WTC11 (cell line): ENCODE measurements around the gene MEIS1. TPM values are rescaled to one million over a fixed set of nuclear protein-coding genes. Genes with fewer than 3 reads are reported as not detected.

Experiments used
- ATAC-seq: fragments of 200-7000 bp; cut with Tn5 transposase; 2 replicates; pipeline ENCODE4 v1.10.0; 2021; ENCODE audit warnings: mild to moderate bottlenecking, moderate library complexity
- CTCF ChIA-PET: fragments of 300-600 bp; sonication (Branson Sonifier 250); formaldehyde crosslinking; loops from one replicate; lab custom pipeline; 2021; ENCODE audit warnings: antibody characterized with exemption; lab: Charles Lee
- POLR2A ChIA-PET: fragments of 350-600 bp; sonication (Branson Sonifier 250); formaldehyde crosslinking; loops from one replicate; lab custom pipeline; 2021; ENCODE audit warnings: antibody characterized with exemption; lab: Charles Lee
- DNase-seq: peaks from one replicate; pipeline ENCODE4 v3.0.0; 2021; ENCODE audit warnings: low spot score
- H3K27ac Mint-ChIP-seq: 2 replicates; pipeline ENCODE4 v1.8.0; 2021; ENCODE audit warnings: mixed read lengths
- H3K27me3 Mint-ChIP-seq: 2 replicates; pipeline ENCODE4 v1.8.0; 2021; ENCODE audit warnings: low read depth, mild to moderate bottlenecking, moderate library complexity, mixed read lengths
- H3K36me3 Mint-ChIP-seq: 2 replicates; pipeline ENCODE4 v1.8.0; 2021; ENCODE audit warnings: mixed read lengths
- H3K4me1 Mint-ChIP-seq: 2 replicates; pipeline ENCODE4 v1.8.0; 2022; ENCODE audit warnings: mixed read lengths
- H3K4me3 Mint-ChIP-seq: 2 replicates; pipeline ENCODE4 v1.8.0; 2021; ENCODE audit warnings: mild to moderate bottlenecking, moderate library complexity, mixed read lengths
- H3K9me3 Mint-ChIP-seq: 2 replicates; pipeline ENCODE4 v1.8.0; 2021; ENCODE audit warnings: mixed read lengths
- AFF4 ChIP-seq: sonication (generic); formaldehyde crosslinking; IDR thresholded peaks from 2 replicates; pipeline ENCODE4 v1.8.1; 2023; ENCODE audit warnings: mild to moderate bottlenecking, missing genetic modification reagents, borderline replicate concordance
- ELF4 ChIP-seq: sonication (generic); formaldehyde crosslinking; IDR thresholded peaks from 2 replicates; pipeline ENCODE4 v1.8.1; 2022; ENCODE audit warnings: low read depth, mild to moderate bottlenecking, moderate library complexity, missing genetic modification reagents
- FOXK1 ChIP-seq: sonication (generic); formaldehyde crosslinking; IDR thresholded peaks from 2 replicates; pipeline ENCODE4 v1.8.0; 2022; ENCODE audit warnings: mild to moderate bottlenecking, moderate library complexity, missing genetic modification reagents
- GRHL2 ChIP-seq: fragments of 250-450 bp; sonication (Bioruptor Pico); IDR thresholded peaks from 2 replicates; pipeline ENCODE4 v1.8.0; 2022; ENCODE audit warnings: mild to moderate bottlenecking, moderate library complexity; ENCODE audit not compliant: insufficient replicate concordance, severe bottlenecking
- GTF2I ChIP-seq: fragments of 250-450 bp; sonication (Bioruptor Pico); conservative IDR thresholded peaks from 2 replicates; pipeline ENCODE4 v1.4.0; 2021; ENCODE audit warnings: mild to moderate bottlenecking
- HMGXB4 ChIP-seq: sonication (generic); formaldehyde crosslinking; IDR thresholded peaks from 2 replicates; pipeline ENCODE4 v1.8.1; 2023; ENCODE audit warnings: mild to moderate bottlenecking, moderate library complexity, missing genetic modification reagents
- IRF2 ChIP-seq: sonication (generic); formaldehyde crosslinking; IDR thresholded peaks from 2 replicates; pipeline ENCODE4 v1.8.0; 2022; ENCODE audit warnings: low read depth, missing genetic modification reagents, borderline replicate concordance
- MXD4 ChIP-seq: fragments of 250-450 bp; sonication (Bioruptor Pico); IDR thresholded peaks from 2 replicates; pipeline ENCODE4 v1.8.0; 2021; ENCODE audit warnings: mild to moderate bottlenecking, moderate library complexity, borderline replicate concordance
- NR1H2 ChIP-seq: sonication (generic); formaldehyde crosslinking; IDR thresholded peaks from 2 replicates; pipeline ENCODE4 v1.9.0; 2021; ENCODE audit warnings: mild to moderate bottlenecking, moderate library complexity, missing genetic modification reagents
- NR2C2 ChIP-seq: sonication (generic); formaldehyde crosslinking; IDR thresholded peaks from 2 replicates; pipeline ENCODE4 v1.8.0; 2022; ENCODE audit warnings: mild to moderate bottlenecking, missing genetic modification reagents
- NR3C1 ChIP-seq: sonication (generic); formaldehyde crosslinking; conservative IDR thresholded peaks from 2 replicates; pipeline ENCODE4 v1.8.1; 2023; ENCODE audit warnings: low read depth, mild to moderate bottlenecking, missing genetic modification reagents
- OVOL2 ChIP-seq: fragments of 250-450 bp; sonication (Bioruptor Pico); IDR thresholded peaks from 2 replicates; pipeline ENCODE4 v1.9.0; 2021; ENCODE audit warnings: mild to moderate bottlenecking, borderline replicate concordance
- PRDM15 ChIP-seq: sonication (generic); formaldehyde crosslinking; IDR thresholded peaks from 2 replicates; pipeline ENCODE4 v1.8.0; 2022; ENCODE audit warnings: missing genetic modification reagents
- RELA ChIP-seq: sonication (generic); formaldehyde crosslinking; IDR thresholded peaks from 2 replicates; pipeline ENCODE4 v1.8.1; 2022; ENCODE audit warnings: missing genetic modification reagents, mild to moderate bottlenecking, borderline replicate concordance
- TCF7 ChIP-seq: sonication (generic); formaldehyde crosslinking; IDR thresholded peaks from 2 replicates; pipeline ENCODE4 v1.8.0; 2022; ENCODE audit warnings: mild to moderate bottlenecking, low read depth, missing genetic modification reagents, moderate library complexity
- TEAD1 ChIP-seq: sonication (generic); formaldehyde crosslinking; IDR thresholded peaks from 2 replicates; pipeline ENCODE4 v1.8.0; 2022; ENCODE audit warnings: mild to moderate bottlenecking, missing genetic modification reagents
- ZNF121 ChIP-seq: sonication (generic); formaldehyde crosslinking; IDR thresholded peaks from 2 replicates; pipeline ENCODE4 v1.8.0; 2023; ENCODE audit warnings: missing genetic modification reagents
- total RNA-seq: library from RNA; stranded (reverse); gene quantifications from 3 replicates; pipeline ENCODE4 v1.2.3, GENCODE V29; 2021
- TF ChIP-seq, protein P1 (sequence below): fragments of 250-450 bp; sonication (Bioruptor Pico); IDR thresholded peaks from 2 replicates; pipeline ENCODE4 v1.9.0; 2021; ENCODE audit warnings: mild to moderate bottlenecking
- TF ChIP-seq, protein P2 (sequence below): sonication (generic); formaldehyde crosslinking; conservative IDR thresholded peaks from 2 replicates; pipeline ENCODE4 v1.8.1; 2023; ENCODE audit warnings: mild to moderate bottlenecking, low read depth, missing genetic modification reagents, moderate library complexity
- TF ChIP-seq, protein P3 (sequence below): sonication (generic); formaldehyde crosslinking; IDR thresholded peaks from 2 replicates; pipeline ENCODE4 v1.8.1; 2023; ENCODE audit warnings: mild to moderate bottlenecking, missing genetic modification reagents, moderate library complexity
- TF ChIP-seq, protein P4 (sequence below): sonication (generic); formaldehyde crosslinking; IDR thresholded peaks from 2 replicates; pipeline ENCODE4 v1.8.1; 2022; ENCODE audit warnings: low read depth, mild to moderate bottlenecking, moderate library complexity, missing genetic modification reagents, borderline replicate concordance

MEIS1 gene
- total RNA-seq, 1 experiment from 2014 or later = 0.48 TPM

DNA sequence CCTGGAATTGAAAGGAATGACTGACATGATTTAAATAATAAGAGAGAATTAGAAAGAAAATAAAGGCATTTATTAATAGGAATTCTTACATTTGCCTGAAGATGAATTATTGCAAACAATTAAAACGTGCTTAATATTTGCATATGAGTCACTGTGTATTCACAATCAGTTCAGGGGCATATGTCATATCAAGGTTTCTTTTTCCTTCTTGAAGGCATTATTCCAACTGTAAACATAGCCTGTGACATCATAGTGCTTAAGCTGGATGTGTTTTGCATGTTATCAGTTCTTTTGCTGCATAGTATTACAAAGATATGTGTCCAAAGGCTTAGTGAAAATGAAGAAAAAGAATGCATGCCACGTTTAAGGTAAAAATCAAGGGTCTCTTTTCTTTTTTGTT is 80.8 kb downstream of the MEIS1 start:
- H3K36me3 Mint-ChIP-seq = no peaks in the 10 kb centered on the region
- ChIA-PET CTCF (no interaction called here), POLR2A (no interaction called here)
- DNase-seq (no peak), ATAC-seq (no peak)
- no peak for TF ChIP-seq GTF2I
- no peak for TF ChIP-seq OVOL2 (CRISPR knock-in tag)
- no peak for TF ChIP-seq ELF4 (CRISPR knock-in tag)
- TF ChIP-seq, protein P1, sequence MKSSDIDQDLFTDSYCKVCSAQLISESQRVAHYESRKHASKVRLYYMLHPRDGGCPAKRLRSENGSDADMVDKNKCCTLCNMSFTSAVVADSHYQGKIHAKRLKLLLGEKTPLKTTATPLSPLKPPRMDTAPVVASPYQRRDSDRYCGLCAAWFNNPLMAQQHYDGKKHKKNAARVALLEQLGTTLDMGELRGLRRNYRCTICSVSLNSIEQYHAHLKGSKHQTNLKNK (CRISPR knock-in tag) = no peak
- TF ChIP-seq TCF7 (CRISPR knock-in tag) = no peak
- peaks cover 17% of the 10 kb centered on the region for H3K4me1 Mint-ChIP-seq
- no peaks in the 10 kb centered on the region for H3K9me3 Mint-ChIP-seq
- no peak overlapping the region for H3K27ac Mint-ChIP-seq
- no peak overlapping the region for H3K4me3 Mint-ChIP-seq
- H3K27me3 Mint-ChIP-seq = no peaks in the 10 kb centered on the region

- ATAC-seq (no peak), DNase-seq (no peak)
- Mint-ChIP-seq H3K4me3 (no peak overlapping the region), H3K36me3 (no peaks in the 10 kb centered on the region), H3K9me3 (no peaks in the 10 kb centered on the region), H3K27ac (no peak overlapping the region), H3K4me1 (peaks cover 19% of the 10 kb centered on the region), H3K27me3 (no peaks in the 10 kb centered on the region)
- ChIA-PET CTCF (no interaction called here), POLR2A (no interaction called here)
- TF ChIP-seq, protein P2, sequence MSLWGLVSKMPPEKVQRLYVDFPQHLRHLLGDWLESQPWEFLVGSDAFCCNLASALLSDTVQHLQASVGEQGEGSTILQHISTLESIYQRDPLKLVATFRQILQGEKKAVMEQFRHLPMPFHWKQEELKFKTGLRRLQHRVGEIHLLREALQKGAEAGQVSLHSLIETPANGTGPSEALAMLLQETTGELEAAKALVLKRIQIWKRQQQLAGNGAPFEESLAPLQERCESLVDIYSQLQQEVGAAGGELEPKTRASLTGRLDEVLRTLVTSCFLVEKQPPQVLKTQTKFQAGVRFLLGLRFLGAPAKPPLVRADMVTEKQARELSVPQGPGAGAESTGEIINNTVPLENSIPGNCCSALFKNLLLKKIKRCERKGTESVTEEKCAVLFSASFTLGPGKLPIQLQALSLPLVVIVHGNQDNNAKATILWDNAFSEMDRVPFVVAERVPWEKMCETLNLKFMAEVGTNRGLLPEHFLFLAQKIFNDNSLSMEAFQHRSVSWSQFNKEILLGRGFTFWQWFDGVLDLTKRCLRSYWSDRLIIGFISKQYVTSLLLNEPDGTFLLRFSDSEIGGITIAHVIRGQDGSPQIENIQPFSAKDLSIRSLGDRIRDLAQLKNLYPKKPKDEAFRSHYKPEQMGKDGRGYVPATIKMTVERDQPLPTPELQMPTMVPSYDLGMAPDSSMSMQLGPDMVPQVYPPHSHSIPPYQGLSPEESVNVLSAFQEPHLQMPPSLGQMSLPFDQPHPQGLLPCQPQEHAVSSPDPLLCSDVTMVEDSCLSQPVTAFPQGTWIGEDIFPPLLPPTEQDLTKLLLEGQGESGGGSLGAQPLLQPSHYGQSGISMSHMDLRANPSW (CRISPR knock-in tag) = no peak
- TF ChIP-seq HMGXB4 (CRISPR knock-in tag) (no peak), NR3C1 (no peak), OVOL2 (CRISPR knock-in tag) (no peak), IRF2 (no peak), RELA (CRISPR knock-in tag) (no peak), MXD4 (no peak), FOXK1 (CRISPR knock-in tag) (no peak), GTF2I (no peak), TEAD1 (no peak), NR2C2 (CRISPR knock-in tag) (no peak), ZNF121 (CRISPR knock-in tag) (no peak), AFF4 (CRISPR knock-in tag) (no peak), PRDM15 (CRISPR knock-in tag) (no peak), NR1H2 (CRISPR knock-in tag) (no peak), GRHL2 (CRISPR knock-in tag) (no peak)
- TF ChIP-seq, protein P3, sequence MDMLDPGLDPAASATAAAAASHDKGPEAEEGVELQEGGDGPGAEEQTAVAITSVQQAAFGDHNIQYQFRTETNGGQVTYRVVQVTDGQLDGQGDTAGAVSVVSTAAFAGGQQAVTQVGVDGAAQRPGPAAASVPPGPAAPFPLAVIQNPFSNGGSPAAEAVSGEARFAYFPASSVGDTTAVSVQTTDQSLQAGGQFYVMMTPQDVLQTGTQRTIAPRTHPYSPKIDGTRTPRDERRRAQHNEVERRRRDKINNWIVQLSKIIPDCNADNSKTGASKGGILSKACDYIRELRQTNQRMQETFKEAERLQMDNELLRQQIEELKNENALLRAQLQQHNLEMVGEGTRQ = no peak
- TF ChIP-seq, protein P4, sequence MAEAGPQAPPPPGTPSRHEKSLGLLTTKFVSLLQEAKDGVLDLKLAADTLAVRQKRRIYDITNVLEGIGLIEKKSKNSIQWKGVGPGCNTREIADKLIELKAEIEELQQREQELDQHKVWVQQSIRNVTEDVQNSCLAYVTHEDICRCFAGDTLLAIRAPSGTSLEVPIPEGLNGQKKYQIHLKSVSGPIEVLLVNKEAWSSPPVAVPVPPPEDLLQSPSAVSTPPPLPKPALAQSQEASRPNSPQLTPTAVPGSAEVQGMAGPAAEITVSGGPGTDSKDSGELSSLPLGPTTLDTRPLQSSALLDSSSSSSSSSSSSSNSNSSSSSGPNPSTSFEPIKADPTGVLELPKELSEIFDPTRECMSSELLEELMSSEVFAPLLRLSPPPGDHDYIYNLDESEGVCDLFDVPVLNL (CRISPR knock-in tag) = no peak
Measured at GRCh38 chr2:66516499-66516898, 81.6 kb downstream of the MEIS1 start.
